GM12878 (cell line): Measurements from ENCODE around the gene MEF2C. TPM values are rescaled to one million over a fixed set of nuclear protein-coding genes. Genes with fewer than 3 reads are reported as not detected.

ENCODE experiments used
- ATAC-seq: fragments of 200-7000 bp; cut with Tn5 transposase; 3 replicates; pipeline ENCODE4 v1.9.1; 2020; ENCODE audit warnings: mild to moderate bottlenecking, moderate library complexity
- BruUV-seq: library from RNA; stranded (reverse); fragments of 400-500 nt; replicated peaks from 2 replicates; lab custom pipeline; 2021; lab: Mats Ljungman, UMichigan
- CTCF ChIA-PET: fragments of 300-600 bp; sonication (Branson Sonifier 250); formaldehyde crosslinking; extraction: SDS; loops from one replicate; lab custom pipeline; 2021; ENCODE audit warnings: inconsistent platforms; lab: Yijun Ruan, JAX
- POLR2A ChIA-PET: fragments of 350-600 bp; formaldehyde crosslinking; extraction: SDS; loops from one replicate; lab custom pipeline; 2021; ENCODE audit warnings: inconsistent platforms; lab: Charles Lee
- RAD21 ChIA-PET: fragments of 300-600 bp; sonication (Branson Sonifier 250); formaldehyde crosslinking; loops from one replicate; lab custom pipeline; 2023; ENCODE audit warnings: antibody characterized with exemption; ENCODE audit not compliant: unreplicated experiment; lab: Charles Lee
- SMC1A ChIA-PET: fragments of 300-600 bp; sonication (Branson Sonifier 250); formaldehyde crosslinking; loops from one replicate; lab custom pipeline; 2023; ENCODE audit not compliant: unreplicated experiment, uncharacterized antibody; lab: Charles Lee
- DNase-seq: peaks from one replicate; pipeline ENCODE4 v3.0.0-alpha.2; 2011; ENCODE audit warnings: low read depth, low spot score
- FAIRE-seq: peaks from 3 replicates; lab custom pipeline; 2011; peaks lifted over from hg19 to GRCh38; lab: Jason Lieb, UNC
- H2AFZ ChIP-seq: 2 replicates; pipeline ENCODE4 v1.6.0; 2011; ENCODE audit warnings: low read depth, low read length, control low read depth; ENCODE audit not compliant: control insufficient read depth
- H3K27ac ChIP-seq: 2 replicates; pipeline ENCODE4 v1.5.1; 2011; ENCODE audit warnings: control low read depth; ENCODE audit not compliant: control insufficient read depth, insufficient read depth
- H3K27me3 ChIP-seq, 2 experiments: replicated peaks in 1 of 2; 2 replicates each; pipeline versions ENCODE4 v1.6.0 to v1.6.1; 2011; ENCODE audit warnings: low read length in 1 of 2; ENCODE audit not compliant: control insufficient read depth in 2 of 2, insufficient read depth in 2 of 2
- H3K36me3 ChIP-seq, 2 experiments: 2 replicates each; pipeline ENCODE4 v1.5.1; 2011; ENCODE audit warnings: low read length in 1 of 2; ENCODE audit not compliant: control insufficient read depth in 2 of 2, insufficient read depth in 2 of 2
- H3K4me1 ChIP-seq: 2 replicates; pipeline ENCODE4 v1.6.1; 2011; ENCODE audit warnings: mild to moderate bottlenecking, low read length, moderate library complexity, mixed read lengths; ENCODE audit not compliant: control insufficient read depth, insufficient read depth
- H3K4me2 ChIP-seq: 2 replicates; pipeline ENCODE4 v1.6.0; 2011; ENCODE audit warnings: control low read depth; ENCODE audit not compliant: control insufficient read depth, insufficient read depth
- H3K4me3 ChIP-seq: fragments of 200-600 bp; sonication (generic); 2 replicates; pipeline ENCODE4 v1.5.1; 2016
- H3K79me2 ChIP-seq: 2 replicates; pipeline ENCODE4 v1.6.0; 2011; ENCODE audit warnings: low read length; ENCODE audit not compliant: control insufficient read depth, insufficient read depth
- H3K9ac ChIP-seq: 2 replicates; pipeline ENCODE4 v1.8.0; 2011; ENCODE audit warnings: low read length, control low read depth, mixed read lengths; ENCODE audit not compliant: control insufficient read depth, insufficient read depth
- H3K9me3 ChIP-seq: replicated peaks from 3 replicates; pipeline ENCODE4 v1.5.1; 2011; ENCODE audit warnings: mild to moderate bottlenecking, low read length; ENCODE audit not compliant: control insufficient read depth, insufficient read depth
- H4K20me1 ChIP-seq: 2 replicates; pipeline ENCODE4 v1.6.0; 2011; ENCODE audit not compliant: control insufficient read depth, insufficient read depth
- CBX3 ChIP-seq: fragments of 200-600 bp; sonication (generic); IDR thresholded peaks from 2 replicates; pipeline ENCODE4 v1.6.1; 2016; ENCODE audit warnings: low read depth, borderline replicate concordance
- FOS ChIP-seq: IDR thresholded peaks from 3 replicates; pipeline ENCODE4 v1.6.1; 2011; ENCODE audit warnings: borderline replicate concordance; ENCODE audit not compliant: insufficient read length; ENCODE audit errors: extremely low read depth
- HSF1 ChIP-seq: fragments of 150-350 bp; IDR thresholded peaks from 2 replicates; pipeline ENCODE4 v1.6.1; 2014; ENCODE audit warnings: mild to moderate bottlenecking, low read depth, low read length
- IKZF1 ChIP-seq: fragments of 450-650 bp; conservative IDR thresholded peaks from 2 replicates; pipeline ENCODE4 v1.6.1; 2017; ENCODE audit warnings: antibody characterized with exemption, mild to moderate bottlenecking
- IKZF2 ChIP-seq, 2 experiments: fragments of 450-650 bp; IDR thresholded peaks; 2 replicates each; pipeline ENCODE4 v1.6.1; 2017; ENCODE audit warnings: mild to moderate bottlenecking in 2 of 2, moderate library complexity in 2 of 2
- PML ChIP-seq: IDR thresholded peaks from 2 replicates; pipeline ENCODE4 v1.6.1; 2012; ENCODE audit warnings: low read length, inconsistent platforms
- RB1 ChIP-seq: fragments of 450-650 bp; formaldehyde crosslinking; IDR thresholded peaks from 2 replicates; pipeline ENCODE4 v1.6.1; 2017; ENCODE audit warnings: mild to moderate bottlenecking, borderline replicate concordance
- RELA ChIP-seq: fragments of 450-650 bp; IDR thresholded peaks from 2 replicates; pipeline ENCODE4 v1.8.0; 2014; ENCODE audit warnings: borderline replicate concordance; ENCODE audit not compliant: partially characterized antibody
- SIN3A ChIP-seq: IDR thresholded peaks from 2 replicates; pipeline ENCODE4 v1.6.1; 2012; ENCODE audit warnings: low read depth, low read length, improper control_type of control experiment
- SP1 ChIP-seq: IDR thresholded peaks from one replicate; pipeline ENCODE4 v1.6.1; 2011; ENCODE audit warnings: low read depth, low read length
- TAF1 ChIP-seq: IDR thresholded peaks from 2 replicates; pipeline ENCODE4 v1.6.1; 2011; ENCODE audit warnings: mild to moderate bottlenecking, low read depth, low read length, borderline replicate concordance
- YY1 ChIP-seq: IDR thresholded peaks from 2 replicates; pipeline ENCODE4 v1.6.1; 2011; ENCODE audit warnings: low read depth, mild to moderate bottlenecking, low read length
- WGBS: methylation state at CpG from one replicate; pipeline ENCODE4 v1.1.6; 2016; ENCODE audit warnings: low lambda C conversion rate; ENCODE audit not compliant: insufficient replicate concordance, insufficient coverage; ENCODE audit errors: missing lambda C conversion rate; 5-methylcytosine and 5-hydroxymethylcytosine counted together
- in situ Hi-C: fragments of 300-500 bp; cut with MboI; formaldehyde crosslinking; loops from 9 replicates; pipeline ENCODE4 v1.14.3; 2018; ENCODE audit warnings: mixed read lengths
- intact Hi-C: fragments of 100-400 bp; cut with micrococcal nuclease; formaldehyde crosslinking; loops from one replicate; pipeline ENCODE4 v1.14.2; 2022; ENCODE audit not compliant: unreplicated experiment
- polyA plus RNA-seq, 11 experiments: library from polyadenylated mRNA; depleted of rRNA in 4 of 11; unstranded in 6 of 11; stranded (reverse) in 5 of 11; fragments of >200 nt; fragmentation: Nextera tagmentation in 4 of 11; fragmentation: Illumina TruSeq in 1 of 11; extraction: Ambion mirVana in 4 of 11; extraction: Trizol in 1 of 11; gene quantifications; 1 replicate in 1 of 11; 2 replicates in 10 of 11; pipeline versions ENCODE4 v1.2.1 to v1.2.3, GENCODE V29; 2011 to 2016; ENCODE audit warnings: inconsistent platforms in 2 of 11, missing spikeins in 2 of 11, low read depth in 1 of 11
- total RNA-seq, 4 experiments: library from RNA; depleted of rRNA in 3 of 4; stranded (reverse); fragments of >200 nt in 3 of 4; fragmentation: Illumina TruSeq in 1 of 4; extraction: Trizol in 1 of 4; gene quantifications; 2 replicates each; pipeline versions ENCODE4 v1.2.1 to v1.2.3, GENCODE V29; 2013 to 2021
- TF ChIP-seq, protein P1 (sequence below): IDR thresholded peaks from 2 replicates; pipeline ENCODE4 v1.6.1; 2011; ENCODE audit warnings: borderline replicate concordance, low read depth, mild to moderate bottlenecking, moderate library complexity, mixed read lengths, low read length; ENCODE audit not compliant: insufficient read depth; ENCODE audit errors: extremely low read length

Gene MEF2C
- total and polyA plus RNA-seq, 10 of the 15 experiments (the other 5 are each of a cell fraction or from before 2014, with no cell fraction given), result 104 to 225 (median 180) TPM

DNA sequence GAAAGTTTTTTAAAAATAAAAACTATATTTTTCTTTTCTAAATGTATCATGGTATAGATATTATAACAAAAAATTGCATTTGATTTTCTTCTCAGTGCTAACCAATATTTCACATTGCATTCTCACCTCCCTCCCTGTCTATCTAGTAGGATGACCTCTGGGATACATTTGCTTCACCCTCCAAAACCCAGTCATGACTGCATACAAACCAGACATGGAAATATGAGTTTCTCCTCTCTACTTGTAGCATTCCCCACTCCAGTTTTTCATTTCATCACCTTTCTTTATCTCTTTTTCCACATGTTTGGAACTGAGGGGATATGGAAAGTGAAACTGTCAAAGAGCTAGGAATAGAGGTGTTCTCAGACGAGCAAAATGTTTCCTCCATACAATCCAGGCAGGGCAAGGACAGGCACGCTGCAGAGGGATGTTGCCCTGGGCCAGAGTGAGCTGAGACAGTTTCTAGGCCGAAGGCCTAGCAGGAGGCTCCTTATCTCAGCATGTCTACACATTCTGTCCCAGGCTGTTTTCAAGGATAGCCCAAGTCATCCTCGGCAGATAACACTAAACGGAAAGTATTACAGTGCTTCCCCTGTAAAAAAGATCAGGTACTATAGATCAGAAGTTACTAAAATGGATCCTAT lies 46.7 kb downstream of the MEF2C start:
- Histone ChIP-seq H3K36me3 (peaks cover 0 to 18% of the 10 kb centered on the region in 2 experiments; a peak in 1 of 4 replicates), H3K4me2 (peak overlapping the region; percentile 59), H3K27ac (peak overlapping the region; percentile 66), H4K20me1 (no peaks in the 10 kb centered on the region), H3K9me3 (no peaks in the 10 kb centered on the region), H2AFZ (peak overlapping the region; percentile 2), H3K79me2 (peaks cover 90% of the 10 kb centered on the region), H3K27me3 (no peaks in the 10 kb centered on the region), H3K4me1 (peaks cover 26% of the 10 kb centered on the region), H3K9ac (peak overlapping the region; percentile 47), H3K4me3 (peak overlapping the region; percentile 2; the same call in 1 of the 2 replicates)
- CTCF ChIA-PET, result interaction anchor here (1.1 to 5.1 kb wide), 7 partner anchors 7 to 107 kb away, joined by 3 to 32 read pairs (median 4); no protein-coding TSS in a partner anchor
- BruUV-seq, result no TSS peak
- TF ChIP-seq IKZF2 (IDR thresholded peaks at IDR 0.05) (peak in 1 of 2 experiments; percentile 30; a peak in 1 of 4 replicates), RELA (no peak), IKZF1 (peak; percentile 29), PML (peak; percentile 37; the same call in 1 of the 2 replicates)
- intact Hi-C loops (no loop called here), in situ Hi-C loops (no loop called here)
- DNase-seq (no peak), FAIRE-seq (no peak), ATAC-seq (peak; percentile 26)
- 4% methylated on average over 5 of the region's 5 CpGs for WGBS
- SMC1A ChIA-PET, result interaction anchor here (0.9 to 24.1 kb wide), 13 partner anchors 8 to 104 kb away, joined by 3 to 591 read pairs (median 6); no protein-coding TSS in a partner anchor
- RAD21 ChIA-PET, result interaction anchor here (0.5 to 2.2 kb wide), 14 partner anchors 8 to 606 kb away, joined by 3 to 9 read pairs (median 4); no protein-coding TSS in a partner anchor
- POLR2A ChIA-PET, result interaction anchor here (0.6 to 1.6 kb wide), 7 partner anchors 8 to 1818 kb away, joined by 3 to 6 read pairs (median 5); no protein-coding TSS in a partner anchor

DNA sequence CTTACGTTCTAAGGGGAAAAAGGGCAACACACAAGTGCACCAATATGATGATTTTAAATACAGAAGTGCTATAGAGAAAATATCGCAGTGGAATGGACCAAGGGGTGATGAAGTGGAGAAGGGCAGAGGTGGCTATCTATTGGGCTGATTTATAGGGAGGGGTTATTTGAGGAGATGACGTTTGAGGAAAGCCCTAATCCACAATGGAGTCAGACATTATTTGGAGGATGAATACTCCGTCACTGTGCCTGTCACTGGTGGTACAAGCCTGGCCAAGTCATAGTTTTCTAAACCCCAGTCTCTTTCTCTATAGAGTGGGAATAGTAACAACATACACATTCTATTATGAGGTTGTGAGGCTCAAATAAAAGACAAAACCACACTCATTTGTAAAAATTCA lies 48.5 kb downstream of the MEF2C start:
- no peak overlapping the region for H3K9ac ChIP-seq
- TF ChIP-seq FOS, result no peak
- TF ChIP-seq, protein P1, sequence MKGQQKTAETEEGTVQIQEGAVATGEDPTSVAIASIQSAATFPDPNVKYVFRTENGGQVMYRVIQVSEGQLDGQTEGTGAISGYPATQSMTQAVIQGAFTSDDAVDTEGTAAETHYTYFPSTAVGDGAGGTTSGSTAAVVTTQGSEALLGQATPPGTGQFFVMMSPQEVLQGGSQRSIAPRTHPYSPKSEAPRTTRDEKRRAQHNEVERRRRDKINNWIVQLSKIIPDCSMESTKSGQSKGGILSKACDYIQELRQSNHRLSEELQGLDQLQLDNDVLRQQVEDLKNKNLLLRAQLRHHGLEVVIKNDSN, result no peak
- no peak for TF ChIP-seq TAF1
- no peak for TF ChIP-seq HSF1
- TF ChIP-seq SP1, result no peak
- TF ChIP-seq YY1, result no peak
- TF ChIP-seq SIN3A, result no peak
- TF ChIP-seq CBX3, result no peak
- TF ChIP-seq RB1, result no peak

More for the DNA sequence above, 48.5 kb downstream of the MEF2C start:
- no peaks in the 10 kb centered on the region for H4K20me1 ChIP-seq
- peaks cover 0 to 12% of the 10 kb centered on the region in 2 experiments; a peak in 1 of 4 replicates for H3K36me3 ChIP-seq
- no peak for FAIRE-seq
- H3K4me2 ChIP-seq, result peak overlapping the region; percentile 97
- no TSS peak for BruUV-seq
- H3K9me3 ChIP-seq, result no peaks in the 10 kb centered on the region
- peak overlapping the region; percentile 39; the same call in 1 of the 2 replicates for H3K4me3 ChIP-seq
- DNase-seq, result no peak
- no peaks in the 10 kb centered on the region for H3K27me3 ChIP-seq
- intact Hi-C loops, result no loop called here
- ChIA-PET CTCF (interaction anchor here (0.9 to 5.1 kb wide), 4 partner anchors 9 to 223 kb away, joined by 3 to 32 read pairs (median 4); no protein-coding TSS in a partner anchor), POLR2A (interaction anchor here (0.9 to 1.4 kb wide), 4 partner anchors 9 to 510 kb away, joined by 3 to 7 read pairs (median 3); no protein-coding TSS in a partner anchor), SMC1A (interaction anchor here (0.6 to 24.1 kb wide), 9 partner anchors 8 to 510 kb away, joined by 3 to 591 read pairs (median 6); no protein-coding TSS in a partner anchor), RAD21 (interaction anchor here (1.0 to 2.4 kb wide), 6 partner anchors 11 to 430 kb away, joined by 3 to 13 read pairs (median 4); no protein-coding TSS in a partner anchor)
- H3K27ac ChIP-seq, result peak overlapping the region; percentile 80
- WGBS, result 19% methylated on average over 4 of the region's 4 CpGs
- in situ Hi-C loops, result no loop called here
- H3K4me1 ChIP-seq, result peaks cover 37% of the 10 kb centered on the region
- peak; percentile 1; the same call in 2 of the 3 replicates for ATAC-seq
- no peak overlapping the region for H2AFZ ChIP-seq
- H3K79me2 ChIP-seq, result peaks cover 91% of the 10 kb centered on the region
